Tongue (tissue), 2 donors: ENCODE measurements around the gene DMXL1. TPM values are rescaled to one million over a fixed set of nuclear protein-coding genes. Genes with fewer than 3 reads are reported as not detected.
"Not testable (repeated sequence)": the region's sequence is repeated elsewhere in the genome, so short reads cannot be mapped to it uniquely, and the experiment has no call there.

Source experiments
- DNase-seq: peaks from one replicate; pipeline ENCODE4 v3.0.0-alpha.2; 2015
- total RNA-seq: library from RNA; depleted of rRNA; stranded (reverse); fragments of >200 nt; gene quantifications from one replicate; pipeline ENCODE4 v1.2.3, GENCODE V29; 2014

The DMXL1 gene
- total RNA-seq, 1 donor from 2014 or later = 91.3 TPM

DNA sequence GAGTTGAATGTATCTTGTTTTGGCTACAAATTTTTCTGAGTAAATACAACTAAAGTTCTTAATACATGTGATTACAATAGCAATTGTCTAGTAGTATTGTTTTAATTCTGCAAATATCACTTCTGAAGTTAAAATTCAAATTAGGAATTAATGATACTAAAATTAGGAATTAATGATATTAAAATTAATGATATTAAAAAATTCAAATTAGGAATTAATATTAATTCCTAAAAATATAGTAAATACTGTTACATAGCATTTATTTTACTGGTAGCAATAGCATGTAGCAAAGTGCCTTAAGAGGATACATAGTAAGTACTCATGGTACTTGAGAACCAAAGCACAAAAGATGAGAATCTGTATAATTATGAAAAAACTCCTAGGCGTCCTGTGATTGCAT lies 136.2 kb downstream of the DMXL1 start:
- DNase-seq = no peak

DNA sequence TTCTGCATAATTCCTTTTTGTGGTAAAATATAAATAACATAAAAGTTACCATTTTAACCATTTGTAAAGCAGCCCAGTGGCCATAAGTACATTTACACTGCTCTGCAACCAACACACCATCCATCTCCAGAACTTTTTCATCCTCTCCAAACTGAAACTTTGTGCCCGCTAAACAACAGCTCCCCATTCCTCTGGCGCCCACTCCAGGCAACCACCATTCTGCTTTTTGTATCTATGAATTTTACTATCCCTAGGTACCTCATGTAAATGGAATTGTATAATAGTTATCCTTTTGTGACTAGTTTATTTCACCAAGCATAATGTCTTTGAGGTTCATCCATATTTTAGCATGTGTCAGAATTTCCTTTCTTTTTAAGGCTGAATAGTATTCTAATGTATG lies 141.1 kb downstream of the DMXL1 start:
- DNase-seq = no peak

DNA sequence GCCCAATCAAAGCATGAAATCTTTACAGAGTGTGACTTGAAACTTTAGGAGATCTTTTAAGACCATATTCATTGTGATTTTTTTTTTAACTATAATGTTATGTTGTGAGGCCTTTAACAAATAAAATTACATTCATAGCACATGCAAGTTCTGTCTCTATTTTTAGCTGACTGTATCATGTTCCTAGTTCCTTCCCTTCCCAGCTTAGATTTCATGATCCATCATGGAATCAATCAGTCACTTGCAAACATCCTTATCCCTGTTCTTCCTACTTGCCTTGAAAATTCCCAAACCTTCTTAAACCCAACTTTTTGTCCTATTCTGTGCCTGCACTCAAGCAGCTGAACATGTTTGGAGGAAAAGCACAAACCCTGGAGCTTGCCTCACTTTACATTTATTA lies 141.8 kb downstream of the DMXL1 start:
- DNase-seq = peak; percentile 17

DNA sequence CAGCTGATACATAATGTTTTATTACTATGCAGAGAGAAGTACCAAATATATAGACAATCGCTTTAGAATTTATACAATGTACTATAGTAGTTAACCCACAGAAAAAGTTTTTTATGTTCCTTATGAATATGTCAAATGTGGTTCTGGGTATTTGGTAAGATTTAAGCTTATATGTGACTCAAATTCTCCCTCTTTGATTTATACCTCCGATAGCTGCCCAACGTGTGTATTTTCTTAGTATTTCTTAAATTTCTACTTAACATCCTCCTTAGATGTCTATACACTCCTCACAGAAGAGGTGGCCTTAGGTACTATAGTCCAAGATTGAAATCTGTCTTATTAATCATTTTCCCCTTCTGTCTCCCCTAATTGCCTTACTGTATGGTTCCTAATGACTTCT lies 146.3 kb downstream of the DMXL1 start:
- DNase-seq = no peak

DNA sequence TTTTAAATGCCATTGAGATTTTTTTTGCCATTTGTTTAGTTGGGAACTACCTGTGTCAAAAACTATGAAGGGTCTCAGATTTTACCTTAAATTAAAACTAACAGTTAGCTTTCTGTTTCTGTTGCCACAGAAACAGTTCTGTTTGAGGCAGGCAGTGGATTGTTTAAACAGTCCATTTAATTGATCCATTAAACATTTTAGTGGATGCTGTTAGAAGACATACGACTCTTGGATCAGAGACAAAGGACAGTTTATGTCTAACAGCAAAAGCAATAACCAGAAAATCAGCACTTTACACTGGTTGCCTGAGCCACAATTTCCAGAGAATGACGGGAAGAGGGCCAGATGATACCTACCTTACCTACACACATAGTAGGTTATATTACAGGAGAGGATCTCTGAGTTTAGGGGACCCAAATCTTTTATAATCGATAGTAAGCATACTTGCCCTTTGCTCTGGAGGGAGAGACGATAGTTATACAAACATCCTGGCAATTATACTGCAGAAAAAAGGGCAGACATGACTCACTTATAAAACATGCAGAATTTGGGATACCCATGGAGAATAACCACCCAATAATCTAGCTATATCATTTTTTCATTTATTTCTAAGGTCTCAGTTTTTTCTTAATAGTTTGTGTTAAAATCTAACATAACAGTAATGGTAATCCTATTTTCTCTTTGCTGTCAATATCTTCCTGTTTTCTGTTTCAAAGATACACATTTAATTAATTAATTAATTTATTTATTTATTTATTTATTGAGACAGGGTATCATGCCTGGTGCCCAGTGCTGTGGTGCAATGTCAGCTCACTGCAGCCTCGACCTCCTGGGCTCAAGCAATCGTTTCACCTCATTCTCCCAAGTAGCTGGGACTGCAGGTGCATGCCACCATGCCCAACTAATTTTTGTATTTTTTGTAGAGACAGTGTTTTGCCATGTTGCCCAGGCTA lies 148.2 kb downstream of the DMXL1 start:
- no peak for DNase-seq

DNA sequence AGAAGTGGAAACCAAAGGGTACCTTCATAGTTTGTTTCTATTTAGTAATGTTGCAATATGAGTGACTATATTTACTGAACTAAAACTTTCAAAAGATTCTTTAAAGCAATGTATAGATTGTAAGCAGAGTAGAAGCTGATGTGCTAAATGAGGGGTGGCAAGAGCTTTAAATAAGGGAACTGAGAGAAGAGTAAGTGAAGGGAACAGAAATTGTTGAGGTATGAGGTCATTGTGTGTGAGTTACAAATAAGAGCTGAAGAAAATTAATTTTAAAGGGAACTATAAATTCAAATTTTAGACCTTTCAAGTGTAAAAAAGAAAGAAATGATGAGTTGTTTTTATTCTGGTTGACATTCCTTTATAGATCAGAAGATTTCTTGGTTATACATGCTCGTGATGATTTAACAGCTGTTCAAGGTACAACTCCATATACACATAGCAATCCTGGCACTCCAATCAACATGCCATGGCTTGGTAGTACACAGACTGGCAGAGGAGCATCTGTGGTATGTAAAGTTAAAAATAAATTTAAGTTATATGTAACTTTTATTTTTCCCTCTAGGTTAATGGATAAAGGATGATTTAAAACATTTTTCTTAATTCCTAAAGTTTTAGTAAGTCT lies 149.8 kb downstream of the DMXL1 start:
- no peak for DNase-seq

DNA sequence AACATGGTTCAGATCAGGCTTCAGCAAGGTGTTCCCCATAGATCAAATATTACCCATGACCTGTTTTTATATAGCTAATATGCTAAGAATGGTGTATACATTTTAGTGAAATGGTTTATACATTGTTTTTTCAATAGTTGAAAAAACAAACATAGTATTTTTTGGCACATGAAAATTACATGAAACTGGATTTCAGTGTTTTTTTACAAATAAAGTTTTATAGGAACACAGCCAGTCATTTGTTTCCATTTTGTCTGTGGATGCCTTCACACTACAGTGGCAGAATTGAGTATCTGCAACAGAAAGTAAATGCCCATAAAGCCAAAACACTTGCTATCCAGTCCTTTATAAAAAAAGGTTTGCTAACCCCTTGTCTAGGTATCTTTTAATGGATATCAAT lies 150.4 kb downstream of the DMXL1 start:
- DNase-seq = no peak

DNA sequence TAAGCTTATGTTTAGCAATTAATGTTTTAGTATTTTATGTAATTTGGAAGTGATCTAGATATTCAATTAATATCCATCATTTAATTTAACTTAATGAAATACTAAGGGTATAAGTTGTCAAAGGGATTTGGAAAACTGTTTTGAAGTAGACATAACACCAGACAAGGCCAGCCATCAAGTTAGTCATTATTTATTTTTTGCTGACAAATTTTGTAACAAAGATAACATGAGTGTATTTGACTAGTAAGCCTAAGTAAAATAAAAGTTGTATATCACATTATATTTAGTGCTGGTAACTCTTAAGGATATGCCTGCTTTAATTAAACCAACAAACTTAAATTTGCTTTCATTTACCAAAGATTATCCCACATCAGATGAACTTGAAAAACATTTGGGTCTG lies 159.1 kb downstream of the DMXL1 start:
- DNase-seq = no peak

DNA sequence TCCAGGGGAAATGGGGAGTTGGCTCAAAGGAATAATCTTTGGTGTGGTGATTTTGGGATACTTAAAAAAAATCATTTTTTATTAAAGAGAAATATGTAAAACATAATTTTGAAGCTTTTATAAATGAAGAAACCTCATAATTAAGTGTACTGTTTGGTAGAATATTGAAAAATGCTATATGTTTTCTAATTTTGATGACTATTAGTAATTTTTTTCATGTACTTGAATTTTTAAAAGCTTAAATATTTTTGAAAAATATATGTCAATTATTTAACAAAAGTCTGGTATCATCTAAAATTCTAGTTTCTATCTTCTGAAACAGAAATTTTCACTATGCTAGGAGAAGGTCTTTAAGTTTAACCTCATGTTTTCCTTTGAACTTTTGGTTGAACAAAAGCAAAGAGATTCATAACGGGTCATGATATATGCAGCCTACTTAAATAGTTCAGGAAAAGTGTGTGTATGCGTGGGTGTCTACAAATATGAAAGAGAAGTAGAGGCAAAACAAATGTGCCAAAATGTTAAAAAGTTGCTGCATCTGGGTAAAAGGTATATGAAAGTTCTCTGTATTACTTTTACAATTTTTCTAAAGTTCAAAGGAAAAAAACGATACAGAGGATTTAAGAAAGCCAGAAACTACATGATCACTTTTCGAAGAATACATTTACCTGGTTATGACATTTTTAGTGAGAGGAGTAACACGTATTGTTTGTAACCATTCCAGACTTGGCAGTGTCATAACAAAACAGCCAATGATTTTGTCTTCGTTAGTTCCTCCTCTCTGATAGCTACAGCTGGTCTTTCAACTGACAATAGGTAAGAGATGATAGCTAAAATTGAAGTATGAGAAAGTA lies 167.6 kb downstream of the DMXL1 start:
- no peak for DNase-seq

DNA sequence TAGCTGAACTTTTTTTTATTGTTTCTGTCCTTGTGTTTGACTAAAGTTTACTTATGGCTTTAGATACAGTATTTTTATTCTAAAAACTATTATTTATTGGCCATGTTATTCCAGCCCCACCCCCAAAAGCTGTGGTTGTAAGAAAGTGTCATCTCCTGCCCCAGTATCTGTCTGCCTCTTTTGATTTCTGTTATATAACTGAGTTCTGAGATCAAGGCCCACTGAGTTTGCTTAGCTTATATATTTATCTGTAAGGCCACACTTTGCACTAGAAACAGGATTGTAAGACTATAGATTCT lies 168.2 kb downstream of the DMXL1 start:
- no peak for DNase-seq

DNA sequence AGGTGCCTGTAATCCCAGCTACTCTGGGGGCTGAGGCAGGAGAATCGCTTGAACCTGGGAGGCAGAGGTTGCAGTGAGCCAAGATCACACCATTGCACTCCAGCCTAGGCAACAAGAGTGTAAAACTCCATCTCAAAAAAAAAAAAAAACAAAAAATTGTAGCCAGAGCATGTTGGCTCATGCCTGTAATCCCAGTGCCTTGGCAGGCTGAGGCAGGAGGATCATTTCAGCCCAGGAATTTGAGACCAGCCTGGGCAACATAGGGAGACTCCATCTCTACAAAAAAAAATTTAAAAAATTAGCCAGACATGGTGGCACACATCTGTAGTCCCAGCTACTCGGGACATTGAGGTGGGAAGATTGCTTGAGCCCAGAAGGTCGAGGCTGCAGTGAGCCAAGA lies 168.9 kb downstream of the DMXL1 start:
- DNase-seq = not testable (repeated sequence)

DNA sequence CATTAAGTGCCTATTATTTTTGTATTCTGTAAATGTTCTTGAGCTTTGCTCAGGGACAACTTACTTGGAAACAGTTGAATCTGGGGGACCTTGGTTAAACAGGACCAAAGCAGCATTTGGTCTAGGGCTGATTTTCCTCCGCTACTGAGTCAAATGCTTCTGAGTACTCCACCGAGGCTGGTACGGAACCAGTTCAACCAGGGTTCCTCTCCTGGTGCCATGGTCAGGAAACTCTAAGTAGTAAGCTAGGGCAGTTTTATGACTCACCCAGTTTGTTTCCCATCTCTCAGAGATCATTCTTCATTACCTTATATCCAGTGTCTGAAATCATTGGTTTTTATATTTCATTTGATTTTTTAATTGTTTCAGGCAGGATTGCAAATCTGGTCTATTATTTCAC lies 173.0 kb downstream of the DMXL1 start:
- DNase-seq = no peak

DNA sequence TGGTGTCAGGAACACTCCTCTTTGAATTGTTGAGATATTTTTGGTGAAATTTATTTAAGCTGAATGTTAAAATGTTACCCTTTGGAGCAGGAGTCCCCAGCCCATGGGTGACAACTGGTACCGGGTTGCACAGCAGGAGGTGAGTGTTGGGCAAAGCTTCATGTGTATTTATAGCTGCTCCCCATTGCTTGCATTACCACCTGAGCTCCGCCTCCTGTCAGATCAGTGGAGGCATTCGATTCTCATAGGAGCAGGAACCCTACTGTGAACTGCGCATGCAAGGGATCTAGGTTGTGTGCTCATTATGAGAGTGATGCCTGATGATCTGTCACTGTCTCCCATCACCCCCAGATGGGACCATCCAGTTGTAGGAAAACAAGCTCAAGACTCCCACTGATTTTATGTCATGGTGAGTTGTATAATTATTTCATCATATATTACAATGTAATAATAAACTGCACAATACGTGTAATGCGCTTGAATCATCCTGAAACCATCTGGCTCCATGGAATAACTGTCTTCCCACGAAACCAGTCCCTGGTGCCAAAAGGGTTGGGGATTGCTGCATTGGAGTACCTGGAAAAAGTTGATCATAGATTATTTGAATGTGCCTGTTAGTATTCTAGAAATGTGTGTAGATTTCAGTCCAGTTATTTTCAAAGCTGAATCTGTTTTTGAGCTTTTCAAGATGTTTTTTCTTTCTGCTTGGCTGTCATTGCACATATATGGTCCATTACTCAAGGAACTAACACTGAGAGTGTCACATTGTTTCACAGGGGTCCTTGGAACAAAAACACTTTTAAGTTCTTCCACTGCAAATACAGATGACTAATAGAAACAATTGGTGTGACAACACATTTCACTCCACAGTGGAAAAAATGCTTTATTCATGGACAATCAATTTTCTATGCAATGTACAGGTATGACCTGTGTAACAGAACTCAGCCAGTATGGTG lies 180.3 kb downstream of the DMXL1 start:
- no peak for DNase-seq

DNA sequence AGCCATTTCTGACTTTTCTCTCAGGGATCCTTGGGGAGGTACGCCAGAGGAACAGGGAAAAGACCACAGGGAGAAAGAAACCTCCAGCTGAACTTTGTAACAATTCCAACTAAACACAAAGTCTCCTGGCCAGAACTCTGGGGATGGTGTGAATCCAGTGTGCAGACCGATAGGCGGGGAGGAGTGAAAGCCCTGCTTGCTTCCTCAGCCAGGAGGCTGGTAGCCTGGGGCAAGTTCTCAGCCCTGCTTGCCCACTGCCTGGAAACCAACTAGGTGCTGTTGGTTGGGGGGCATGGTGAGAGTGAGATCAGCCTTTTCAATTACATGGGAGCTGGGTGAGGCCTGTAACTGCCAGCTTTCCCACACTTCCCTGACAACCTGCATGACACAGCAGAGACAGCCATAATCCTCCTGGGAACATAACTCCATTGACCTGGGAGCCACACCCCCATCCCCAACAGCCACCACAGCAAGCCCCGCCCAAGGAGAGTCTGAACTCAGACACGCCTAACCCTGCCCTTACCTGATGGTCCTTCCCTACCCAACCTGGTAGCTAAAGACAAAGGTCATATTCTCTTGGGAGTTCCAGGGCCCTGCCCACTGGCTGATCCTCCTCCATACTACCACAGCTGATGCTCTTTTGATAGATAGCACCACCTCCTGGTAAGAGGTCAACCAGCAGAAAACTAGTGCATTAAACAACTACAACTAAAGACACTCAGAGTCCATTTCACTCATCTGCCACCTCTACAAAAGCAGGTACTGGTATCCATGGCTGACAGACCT lies 184.9 kb downstream of the DMXL1 start:
- no peak for DNase-seq

DNA sequence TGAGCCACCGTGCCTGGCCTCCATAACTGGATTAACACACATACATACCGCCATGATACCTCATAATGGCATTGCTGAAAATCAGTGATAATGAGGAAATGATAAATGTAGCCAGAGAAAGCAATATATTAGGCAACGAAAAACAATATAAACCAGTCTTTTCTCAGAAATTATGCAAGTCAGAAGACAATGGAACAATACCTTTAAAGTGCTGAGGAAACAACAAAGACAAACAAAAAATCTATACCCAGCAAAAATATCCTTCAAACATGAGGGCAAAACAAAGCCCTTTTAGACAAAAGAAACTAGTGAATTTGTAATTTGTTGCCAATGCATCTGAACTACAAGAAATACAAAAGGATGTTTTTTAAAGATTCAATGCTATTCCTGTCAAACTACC lies 186.7 kb downstream of the DMXL1 start:
- no peak for DNase-seq

DNA sequence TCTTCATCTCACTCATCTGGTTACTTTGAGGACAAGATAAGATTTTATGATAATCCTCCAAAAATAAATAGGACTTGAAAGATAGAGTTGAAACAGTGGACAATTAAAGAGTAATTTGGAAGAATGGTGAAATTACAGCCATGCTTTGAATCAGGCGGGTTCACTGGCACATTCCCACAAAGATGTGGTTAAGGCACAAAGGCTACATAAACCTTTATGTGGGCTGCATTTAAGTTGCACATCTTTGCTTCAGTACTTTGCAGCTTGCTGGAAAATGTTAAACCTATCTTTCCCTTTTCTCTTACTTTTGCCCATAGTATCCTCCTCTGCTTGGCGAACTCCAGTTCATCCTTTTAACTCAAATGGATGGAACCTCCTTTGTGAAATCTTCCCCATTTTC lies 192.8 kb downstream of the DMXL1 start:
- no peak for DNase-seq

DNA sequence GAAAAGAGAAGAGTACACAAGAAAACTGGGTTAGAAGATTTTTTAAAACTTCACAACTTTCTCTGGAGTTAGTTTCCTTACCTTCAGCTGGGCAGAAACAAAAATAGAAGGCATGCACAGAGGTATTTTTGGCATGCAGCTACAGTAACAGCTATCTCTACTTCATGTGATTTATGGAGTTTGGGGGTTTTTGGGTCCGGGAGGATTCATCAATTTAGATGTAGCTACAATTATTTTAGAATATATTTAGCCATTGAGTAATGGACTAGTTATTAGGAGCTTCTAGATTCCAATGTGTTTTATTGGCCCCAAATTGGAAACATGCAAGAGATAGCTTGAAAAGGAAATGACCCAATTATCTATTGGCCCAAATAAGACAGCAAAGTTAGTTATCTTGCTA lies 193.3 kb downstream of the DMXL1 start:
- no peak for DNase-seq

DNA sequence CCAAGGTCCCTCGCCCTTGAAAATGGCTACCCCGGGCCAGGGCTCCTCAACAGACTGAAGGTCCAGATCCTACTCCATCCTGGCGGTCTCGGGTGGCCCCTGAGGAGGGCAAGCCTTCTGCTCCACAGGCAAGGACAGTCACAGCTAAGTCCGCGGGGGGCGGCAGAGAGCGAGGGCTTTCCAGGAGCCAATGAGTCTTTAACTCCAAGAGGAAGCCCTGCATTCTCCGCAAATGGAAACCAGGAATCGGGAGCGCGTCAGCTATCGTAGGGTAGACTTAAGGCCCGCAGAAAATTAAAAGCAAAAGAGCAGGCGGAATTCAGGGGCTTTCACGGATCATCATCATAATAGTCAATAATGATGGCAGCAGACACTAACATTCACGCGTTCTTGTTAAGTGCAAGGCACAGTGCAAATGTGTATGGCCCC lies 197.1 kb downstream of the DMXL1 start:
- peak; percentile 97 for DNase-seq

DNA sequence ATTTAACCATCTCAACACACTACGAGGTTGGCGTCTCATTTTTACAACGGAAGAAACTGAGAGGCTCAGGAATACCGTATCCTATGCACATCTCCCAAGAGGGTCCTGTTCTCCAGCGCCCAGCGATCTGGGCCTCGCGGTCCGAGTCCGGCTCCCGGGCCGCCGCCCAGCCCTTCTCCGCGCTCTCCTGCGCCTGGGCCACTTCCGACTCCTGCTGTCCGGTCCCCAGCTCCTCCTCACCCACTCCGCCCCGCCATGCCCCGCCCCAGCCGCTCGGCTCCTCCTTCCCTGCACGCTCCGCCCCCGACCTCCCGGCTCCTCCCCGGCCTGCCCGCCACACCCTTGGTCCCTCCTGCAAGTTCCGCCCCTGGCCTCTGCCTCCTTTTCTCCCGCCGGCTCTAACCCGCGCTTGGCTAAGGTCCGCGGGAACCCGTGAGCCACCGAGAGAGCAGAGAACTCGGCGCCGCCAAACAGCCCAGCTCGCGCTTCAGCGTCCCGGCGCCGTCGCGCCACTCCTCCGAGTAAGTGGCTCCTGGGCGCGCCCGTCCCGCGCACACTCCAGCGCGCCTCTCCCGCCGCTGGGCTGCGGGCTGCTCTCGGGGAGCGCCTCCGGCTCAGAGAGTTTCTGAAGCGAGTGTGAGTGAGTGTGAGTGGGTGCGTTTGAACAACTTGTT lies 197.6 kb downstream of the DMXL1 start:
- DNase-seq = peak; percentile 97
